ENCODE results near the gene OSBP. TPM values are rescaled to one million over a fixed set of nuclear protein-coding genes. Genes with fewer than 3 reads are reported as not detected.
A peak's percentile ranks its signal among the peaks of the same experiment; 100 is the strongest.

The OSBP gene
- total RNA-seq, 2 experiments from 2014 or later: 39.4 to 39.6 TPM

- H3K36me3 Mint-ChIP-seq: peaks cover 27% of the 10 kb centered on the region
- DNase-seq: no peak
- no peaks in the 10 kb centered on the region for H3K4me1 Mint-ChIP-seq
- H3K27ac Mint-ChIP-seq: peak overlapping the region; percentile 8
- H3K4me3 Mint-ChIP-seq: no peak overlapping the region
- no peaks in the 10 kb centered on the region for H3K9me3 Mint-ChIP-seq
- no peaks in the 10 kb centered on the region for H3K27me3 Mint-ChIP-seq
Measured at GRCh38 chr11:59574932-59575502, 40.6 kb downstream of the OSBP start.

DNA sequence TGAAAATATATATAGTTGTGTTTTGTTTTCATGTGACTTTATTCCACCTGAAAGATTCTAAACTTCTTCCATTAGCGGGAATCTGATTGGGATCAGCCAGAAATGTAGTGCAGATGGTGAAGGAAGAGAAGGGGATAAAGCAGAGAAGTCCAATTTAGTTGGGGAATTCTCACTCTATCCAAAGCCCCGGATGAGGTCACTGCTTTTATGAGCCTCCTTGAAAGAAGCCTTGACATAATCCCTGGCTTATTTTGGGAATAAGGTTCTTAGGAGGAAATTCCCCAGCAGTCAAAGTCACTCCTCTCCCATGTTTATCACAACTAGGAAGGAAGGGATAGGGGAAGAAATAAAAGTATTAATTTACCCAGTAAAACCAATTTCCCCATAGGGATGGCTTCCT is 41.1 kb downstream of the OSBP start:
- H3K27me3 Mint-ChIP-seq: no peaks in the 10 kb centered on the region
- no peak overlapping the region for H3K4me3 Mint-ChIP-seq
- H3K36me3 Mint-ChIP-seq: peaks cover 23% of the 10 kb centered on the region
- no peaks in the 10 kb centered on the region for H3K9me3 Mint-ChIP-seq
- no peaks in the 10 kb centered on the region for H3K4me1 Mint-ChIP-seq
- no peak for DNase-seq
- H3K27ac Mint-ChIP-seq: peak overlapping the region; percentile 8

DNA sequence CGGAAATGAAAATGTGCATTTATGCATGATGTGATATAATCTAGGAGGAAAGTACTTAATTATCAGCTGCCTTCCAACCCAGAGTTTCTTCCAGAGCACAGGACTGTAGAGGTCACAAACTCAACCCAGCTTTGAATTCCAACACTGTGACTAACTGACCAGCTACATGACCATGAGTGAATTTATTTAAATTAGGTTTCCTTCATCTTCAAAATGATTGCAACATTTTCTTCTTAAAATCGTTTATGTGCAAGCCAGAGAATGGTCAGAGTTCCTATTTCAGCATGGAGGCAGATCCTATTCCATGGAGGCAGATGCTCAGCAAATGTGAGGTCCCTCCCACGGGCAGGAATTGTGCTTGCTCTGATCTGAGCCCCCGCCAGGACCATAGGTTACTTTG is 42.4 kb downstream of the OSBP start:
- Mint-ChIP-seq H3K4me1 (no peaks in the 10 kb centered on the region), H3K27ac (no peak overlapping the region), H3K27me3 (no peaks in the 10 kb centered on the region), H3K9me3 (no peaks in the 10 kb centered on the region), H3K36me3 (peaks cover 13% of the 10 kb centered on the region), H3K4me3 (no peak overlapping the region)
- DNase-seq: no peak

GRCh38 chr11:59572091-59572490 is 43.5 kb downstream of the OSBP start:
- DNase-seq: no peak
- Mint-ChIP-seq H3K36me3 (peaks cover 9% of the 10 kb centered on the region), H3K9me3 (no peaks in the 10 kb centered on the region), H3K27me3 (no peaks in the 10 kb centered on the region), H3K27ac (no peak overlapping the region), H3K4me1 (no peaks in the 10 kb centered on the region), H3K4me3 (no peak overlapping the region)

- Mint-ChIP-seq H3K27me3 (peaks cover 11% of the 10 kb centered on the region), H3K9me3 (peaks cover 4% of the 10 kb centered on the region), H3K4me1 (peaks cover 28% of the 10 kb centered on the region), H3K4me3 (no peak overlapping the region), H3K36me3 (peaks cover 5% of the 10 kb centered on the region), H3K27ac (no peak overlapping the region)
- DNase-seq: no peak
Measured at GRCh38 chr11:59562292-59562691, 53.3 kb downstream of the OSBP start.

- Mint-ChIP-seq H3K27ac (peak overlapping the region; percentile 97), H3K36me3 (peaks cover 5% of the 10 kb centered on the region), H3K27me3 (peaks cover 14% of the 10 kb centered on the region), H3K4me3 (peak overlapping the region; percentile 88), H3K9me3 (peaks cover 4% of the 10 kb centered on the region), H3K4me1 (peaks cover 37% of the 10 kb centered on the region)
- DNase-seq: peak; percentile 77
Measured at GRCh38 chr11:59560702-59561473, 54.7 kb downstream of the OSBP start.

GRCh38 chr11:59560290-59560701 is 55.3 kb downstream of the OSBP start:
- peak overlapping the region; percentile 97 for H3K27ac Mint-ChIP-seq
- peaks cover 43% of the 10 kb centered on the region for H3K4me1 Mint-ChIP-seq
- peak overlapping the region; percentile 88 for H3K4me3 Mint-ChIP-seq
- DNase-seq: peak; percentile 77
- peaks cover 4% of the 10 kb centered on the region for H3K9me3 Mint-ChIP-seq
- H3K36me3 Mint-ChIP-seq: peaks cover 5% of the 10 kb centered on the region
- H3K27me3 Mint-ChIP-seq: peaks cover 15% of the 10 kb centered on the region

GRCh38 chr11:59559886-59560285 is 55.7 kb downstream of the OSBP start:
- peaks cover 15% of the 10 kb centered on the region for H3K27me3 Mint-ChIP-seq
- H3K36me3 Mint-ChIP-seq: peaks cover 5% of the 10 kb centered on the region
- H3K4me3 Mint-ChIP-seq: peak overlapping the region; percentile 88
- H3K27ac Mint-ChIP-seq: peak overlapping the region; percentile 97
- H3K4me1 Mint-ChIP-seq: peaks cover 44% of the 10 kb centered on the region
- DNase-seq: no peak
- H3K9me3 Mint-ChIP-seq: peaks cover 4% of the 10 kb centered on the region

DNA sequence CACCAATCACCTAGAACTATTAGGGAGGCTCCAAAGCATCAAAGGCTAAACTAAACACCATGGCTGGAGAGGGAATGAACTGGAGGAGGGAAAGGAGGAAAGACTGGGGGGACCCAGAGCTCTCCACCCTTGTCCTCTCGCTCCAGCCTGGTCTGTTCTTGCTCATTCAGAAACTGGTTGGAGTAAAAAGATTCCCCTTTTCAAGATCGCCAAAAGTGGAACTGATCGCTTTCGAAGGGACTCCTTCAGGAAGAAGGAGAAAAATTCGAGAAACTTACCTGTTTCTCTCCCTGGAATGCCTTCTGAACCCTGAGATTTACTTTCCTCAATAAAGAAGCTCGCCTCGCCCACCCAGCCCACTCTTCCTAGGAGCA is 57.3 kb downstream of the OSBP start:
- Mint-ChIP-seq H3K9me3 (peaks cover 4% of the 10 kb centered on the region), H3K27ac (no peak overlapping the region), H3K4me3 (peak overlapping the region; percentile 81), H3K36me3 (peaks cover 5% of the 10 kb centered on the region), H3K27me3 (peaks cover 15% of the 10 kb centered on the region), H3K4me1 (peaks cover 44% of the 10 kb centered on the region)
- DNase-seq: no peak

- peak overlapping the region; percentile 83 for H3K27ac Mint-ChIP-seq
Measured at GRCh38 chr11:59556917-59557348, 58.6 kb downstream of the OSBP start.

GRCh38 chr11:59556115-59556916 is 59.3 kb downstream of the OSBP start:
- Mint-ChIP-seq H3K27ac (peak overlapping the region; percentile 83), H3K4me1 (peaks cover 48% of the 10 kb centered on the region), H3K27me3 (peaks cover 17% of the 10 kb centered on the region), H3K36me3 (peaks cover 4% of the 10 kb centered on the region), H3K4me3 (peak overlapping the region; percentile 81), H3K9me3 (peaks cover 3% of the 10 kb centered on the region)
- peak; percentile 79 for DNase-seq

More at GRCh38 chr11:59556917-59557348, 58.6 kb downstream of the OSBP start:
- Mint-ChIP-seq H3K9me3 (peaks cover 3% of the 10 kb centered on the region), H3K4me3 (peak overlapping the region; percentile 81), H3K4me1 (peaks cover 44% of the 10 kb centered on the region), H3K36me3 (peaks cover 5% of the 10 kb centered on the region), H3K27me3 (peaks cover 15% of the 10 kb centered on the region)
- no peak for DNase-seq

DNA sequence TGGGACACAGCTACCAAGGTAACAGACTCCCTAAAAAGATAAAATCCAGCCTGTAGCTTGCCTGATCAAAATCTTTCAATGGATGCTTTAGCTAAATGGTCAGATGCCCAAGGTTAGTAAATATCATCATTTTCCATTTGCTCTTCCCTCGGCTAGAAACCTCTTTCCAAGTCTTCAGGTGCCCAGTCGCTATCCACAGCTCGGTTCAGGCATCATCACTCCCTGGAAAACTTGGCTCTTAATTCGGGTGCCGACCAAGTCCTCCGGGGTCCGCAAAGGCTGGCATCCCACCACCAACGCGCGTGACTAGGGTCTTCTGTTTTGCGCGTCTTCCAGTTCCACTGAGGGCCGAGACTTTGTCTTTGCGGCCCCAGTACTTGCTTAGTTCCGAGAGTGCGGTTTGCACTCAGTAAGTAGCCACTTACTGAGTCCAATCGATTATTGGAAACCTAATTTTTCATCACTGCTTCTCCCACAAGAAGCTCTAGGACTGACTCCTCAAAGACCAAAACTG is 59.9 kb downstream of the OSBP start:
- H3K4me3 Mint-ChIP-seq: peak overlapping the region; percentile 81
- H3K9me3 Mint-ChIP-seq: peaks cover 4% of the 10 kb centered on the region
- peaks cover 24% of the 10 kb centered on the region for H3K27me3 Mint-ChIP-seq
- peaks cover 10% of the 10 kb centered on the region for H3K36me3 Mint-ChIP-seq
- peak overlapping the region; percentile 83 for H3K27ac Mint-ChIP-seq
- no peak for DNase-seq
- peaks cover 51% of the 10 kb centered on the region for H3K4me1 Mint-ChIP-seq

GRCh38 chr11:59553323-59553722 is 62.3 kb downstream of the OSBP start:
- no peak overlapping the region for H3K4me3 Mint-ChIP-seq

GRCh38 chr11:59552844-59553243 is 62.7 kb downstream of the OSBP start:
- no peak overlapping the region for H3K4me3 Mint-ChIP-seq
- no peak for DNase-seq
- H3K4me1 Mint-ChIP-seq: peaks cover 47% of the 10 kb centered on the region
- peaks cover 8% of the 10 kb centered on the region for H3K36me3 Mint-ChIP-seq
- peaks cover 3% of the 10 kb centered on the region for H3K9me3 Mint-ChIP-seq
- peaks cover 22% of the 10 kb centered on the region for H3K27me3 Mint-ChIP-seq
- H3K27ac Mint-ChIP-seq: no peak overlapping the region

More at GRCh38 chr11:59553323-59553722, 62.3 kb downstream of the OSBP start:
- Mint-ChIP-seq H3K27ac (no peak overlapping the region), H3K27me3 (peaks cover 22% of the 10 kb centered on the region), H3K36me3 (peaks cover 8% of the 10 kb centered on the region), H3K9me3 (peaks cover 3% of the 10 kb centered on the region), H3K4me1 (peaks cover 48% of the 10 kb centered on the region)
- no peak for DNase-seq

Data from activated naive CD8-positive, alpha-beta T cell treated with anti-CD3 and anti-CD28 coated beads for 36 hours (primary cell).